AG20443 (cell line): ENCODE measurements around the gene TMEM269.
"Not testable (repeated sequence)": the region's sequence is repeated elsewhere in the genome, so short reads cannot be mapped to it uniquely, and the experiment has no call there.

Experiments
- DNase-seq: peaks from one replicate; pipeline ENCODE4 v3.0.0; 2012; ENCODE audit warnings: low spot score, mixed read lengths

TMEM269 gene

DNA sequence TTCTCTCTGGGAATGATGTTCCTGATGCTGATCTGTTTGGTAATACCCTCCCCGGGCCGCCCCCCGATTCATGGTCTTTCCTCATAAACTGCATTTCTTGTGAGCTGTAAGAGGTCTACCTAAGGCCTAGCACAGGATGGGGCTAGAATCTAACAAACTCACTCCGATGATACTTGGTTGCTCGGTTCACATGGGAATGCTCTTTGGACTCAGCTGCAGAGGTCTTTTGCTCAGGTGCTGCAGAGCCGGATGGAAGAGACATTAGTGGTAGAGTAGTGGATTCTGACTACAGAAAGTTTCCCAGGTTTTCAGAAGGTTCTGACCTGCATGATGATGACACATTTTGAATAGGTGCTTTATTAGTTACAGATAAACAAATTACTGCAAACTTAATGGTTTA is 8.3 kb upstream of the TMEM269 start:
- no peak for DNase-seq

DNA sequence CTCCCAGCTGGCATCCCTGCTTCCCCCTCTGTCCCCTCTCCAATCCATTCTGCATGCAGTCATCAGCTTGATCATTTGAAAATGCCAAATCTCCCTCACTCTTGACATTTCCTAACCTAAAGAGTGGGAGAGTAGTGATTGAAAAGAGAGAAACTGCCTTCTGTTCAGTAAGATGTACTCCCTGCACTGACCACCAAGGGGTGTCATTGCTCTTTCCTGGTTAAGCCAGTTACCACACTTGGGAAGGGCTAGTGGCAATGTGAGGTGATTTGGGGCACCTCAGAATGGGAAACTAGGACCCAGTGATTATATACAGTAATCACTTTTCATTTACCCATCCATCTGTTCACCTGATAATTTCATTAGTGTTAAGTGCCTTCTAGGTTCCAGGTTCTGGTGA is 6.9 kb upstream of the TMEM269 start:
- DNase-seq = peak; percentile 75

GRCh38 chr1:42779725-42780124 is 5.1 kb upstream of the TMEM269 start:
- DNase-seq = no peak

GRCh38 chr1:42780176-42780575 is 4.6 kb upstream of the TMEM269 start:
- DNase-seq = no peak

- no peak for DNase-seq
These were observed 1.7 kb upstream of the TMEM269 start for GRCh38 chr1:42783092-42783491.

- no peak for DNase-seq
These were observed 245 bp upstream of the TMEM269 start for GRCh38 chr1:42784547-42784945.

DNA sequence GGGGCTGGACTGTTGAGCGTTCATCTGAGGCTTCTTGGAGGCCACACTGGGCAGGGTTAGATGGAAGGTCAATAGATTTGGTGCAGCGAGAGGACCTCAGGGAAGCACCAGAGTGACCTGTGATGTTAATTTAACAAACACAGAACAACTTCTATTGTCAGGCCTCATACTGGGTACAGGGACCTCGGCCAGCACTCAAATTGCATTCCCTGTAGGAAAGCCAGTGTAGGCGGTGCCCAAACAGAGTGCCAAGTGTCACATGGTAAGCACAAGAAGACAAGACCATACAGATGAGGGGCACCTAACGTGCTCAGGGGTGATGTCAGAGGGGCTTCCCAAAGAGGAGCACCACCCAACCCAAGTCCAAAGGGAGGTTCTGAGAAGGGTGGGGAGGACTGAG is 1.3 kb downstream of the TMEM269 start:
- DNase-seq = no peak

DNA sequence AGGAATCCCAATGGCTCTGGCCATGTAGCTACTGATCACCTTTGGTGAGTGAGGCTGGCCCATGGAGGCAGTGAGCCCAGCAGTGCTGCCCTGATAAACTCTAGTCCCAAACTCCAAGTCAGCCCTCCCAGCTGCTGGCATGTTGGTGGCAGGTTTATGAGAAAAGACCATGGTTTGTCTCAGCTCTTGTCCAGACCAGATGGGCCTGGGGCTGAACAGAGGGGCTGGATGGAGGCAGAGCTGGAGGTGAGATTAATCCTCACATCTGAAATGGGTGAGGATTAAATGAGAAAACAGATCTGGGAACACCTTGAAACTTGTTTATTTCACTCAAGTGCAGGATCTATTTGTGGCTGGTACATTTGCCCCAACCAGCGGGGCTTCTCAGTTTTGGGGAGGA is 3.2 kb downstream of the TMEM269 start:
- DNase-seq = no peak

DNA sequence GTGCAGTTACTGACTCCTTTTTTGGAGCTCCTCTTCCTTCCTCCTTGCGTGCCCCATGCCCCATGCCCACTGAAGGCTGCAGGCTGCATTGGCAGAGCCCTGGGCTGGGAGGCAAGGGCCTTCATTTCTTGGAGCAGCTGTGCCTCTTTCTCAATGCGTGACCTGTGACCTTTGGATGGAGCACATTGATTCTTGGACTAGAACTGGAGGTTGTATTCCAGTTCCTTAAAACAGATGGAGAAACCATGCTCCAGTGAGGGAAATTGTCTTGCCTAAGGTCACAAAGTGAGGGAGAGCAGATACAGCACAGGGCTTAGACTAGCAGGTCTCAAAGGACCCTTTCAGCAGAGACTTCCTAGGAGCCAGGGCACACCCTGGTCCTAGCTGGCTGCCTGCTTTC is 9.0 kb downstream of the TMEM269 start:
- no peak for DNase-seq

DNA sequence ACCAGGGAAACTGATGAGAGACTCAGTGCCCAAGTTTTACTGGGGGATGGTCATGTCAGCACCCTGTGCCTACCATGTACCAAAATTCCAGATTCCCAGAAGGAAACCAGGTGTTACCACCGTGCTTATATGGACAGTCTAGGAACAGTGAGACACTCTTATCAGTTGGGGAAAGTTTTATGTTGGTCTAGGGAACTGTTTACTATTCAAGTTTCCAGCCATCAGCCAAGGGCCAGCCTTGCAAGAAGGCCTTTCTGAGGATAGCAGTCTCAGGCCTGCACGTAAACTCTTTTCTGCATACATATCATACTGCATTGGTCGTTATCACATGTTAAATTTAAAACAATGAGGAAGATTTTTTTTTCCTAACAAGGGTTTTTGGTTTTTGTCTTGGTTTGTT is 12.6 kb downstream of the TMEM269 start:
- DNase-seq = no peak

- no peak for DNase-seq
These were observed 13.2 kb downstream of the TMEM269 start for GRCh38 chr1:42797979-42798378.

DNA sequence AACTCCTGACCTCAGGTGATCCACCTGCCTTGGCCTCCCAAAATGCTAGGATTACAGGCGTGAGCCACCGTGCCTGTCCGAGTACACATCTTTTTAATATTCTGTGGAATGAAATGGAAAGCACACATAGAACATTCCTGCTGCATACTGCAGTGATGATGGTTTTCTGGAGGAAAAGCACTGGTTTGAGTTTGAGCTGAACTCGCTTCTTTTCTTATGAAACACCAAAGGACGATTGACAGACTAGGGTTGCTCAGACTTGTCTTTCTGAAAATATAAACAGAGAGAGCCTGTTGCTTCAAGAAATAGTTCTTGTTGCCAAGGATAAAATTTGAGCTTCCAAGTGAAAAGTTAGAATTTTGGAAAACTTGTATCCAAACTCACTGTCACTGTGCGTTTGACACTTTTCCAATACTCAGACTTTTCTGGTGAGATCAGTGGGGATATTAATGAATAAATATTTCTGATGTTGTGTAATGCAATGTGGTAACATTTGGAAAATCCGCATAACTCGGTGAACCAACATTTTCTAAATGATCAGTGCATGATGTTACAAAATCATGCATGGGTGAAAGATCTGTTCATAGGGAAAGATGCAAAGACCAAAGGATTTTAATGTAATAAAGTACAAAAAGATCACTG is 17.2 kb downstream of the TMEM269 start:
- DNase-seq = peak; percentile 54

DNA sequence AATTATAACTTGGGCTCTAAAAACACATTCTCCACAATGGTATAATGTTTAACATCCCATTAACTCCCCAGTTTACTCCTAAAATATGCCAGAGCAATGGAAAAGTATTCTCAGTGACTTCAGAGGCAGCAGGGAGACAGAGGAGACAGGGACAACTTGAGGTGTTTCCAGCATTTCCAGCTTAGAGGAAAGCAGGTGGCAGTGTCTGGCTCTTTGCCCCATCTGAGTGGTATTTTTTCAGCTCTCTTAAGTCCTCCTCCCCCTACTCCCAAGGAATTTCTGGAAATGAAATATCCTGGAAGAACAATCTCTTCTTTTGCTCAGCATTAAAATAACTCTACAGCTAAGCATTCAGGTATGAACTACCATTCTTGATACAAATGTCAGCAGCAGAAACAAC is 21.4 kb downstream of the TMEM269 start:
- no peak for DNase-seq

DNA sequence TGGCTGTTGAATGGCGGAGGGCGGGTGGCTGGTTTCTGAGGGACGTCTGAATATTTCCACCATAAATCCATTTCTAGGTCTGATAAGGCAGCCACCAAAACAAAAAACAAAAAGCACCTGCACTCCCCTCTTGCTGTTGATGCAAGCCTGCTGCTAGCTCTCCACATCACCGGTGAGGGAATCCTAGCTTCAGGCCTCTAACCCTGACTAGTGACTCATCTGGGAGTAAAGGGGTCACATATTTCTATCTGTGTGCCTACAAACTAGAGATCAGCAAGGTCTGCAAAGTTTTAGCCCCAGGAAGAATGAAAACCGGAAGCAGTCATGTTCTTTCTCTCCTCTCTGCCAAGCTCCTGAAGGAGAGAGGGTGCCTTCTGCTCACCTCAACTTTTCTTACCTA is 21.8 kb downstream of the TMEM269 start:
- DNase-seq = no peak

- DNase-seq = no peak
These were observed 22.4 kb downstream of the TMEM269 start for GRCh38 chr1:42807056-42807668.

DNA sequence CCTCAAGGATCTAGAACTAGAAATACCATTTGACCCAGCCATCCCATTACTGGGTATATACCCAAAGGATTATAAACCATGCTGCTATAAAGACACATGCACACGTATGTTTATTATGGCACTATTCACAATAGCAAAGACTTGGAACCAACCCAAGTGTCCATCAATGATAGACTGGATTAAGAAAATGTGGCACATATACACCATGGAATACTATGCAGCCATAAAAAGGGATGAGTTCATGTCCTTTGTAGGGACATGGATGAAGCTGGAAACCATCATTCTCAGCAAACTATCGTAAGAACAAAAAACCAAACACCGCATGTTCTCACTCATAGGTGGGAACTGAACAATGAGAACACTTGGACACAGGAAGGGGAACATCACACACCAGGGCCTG is 30.0 kb downstream of the TMEM269 start:
- not testable (repeated sequence) for DNase-seq

DNA sequence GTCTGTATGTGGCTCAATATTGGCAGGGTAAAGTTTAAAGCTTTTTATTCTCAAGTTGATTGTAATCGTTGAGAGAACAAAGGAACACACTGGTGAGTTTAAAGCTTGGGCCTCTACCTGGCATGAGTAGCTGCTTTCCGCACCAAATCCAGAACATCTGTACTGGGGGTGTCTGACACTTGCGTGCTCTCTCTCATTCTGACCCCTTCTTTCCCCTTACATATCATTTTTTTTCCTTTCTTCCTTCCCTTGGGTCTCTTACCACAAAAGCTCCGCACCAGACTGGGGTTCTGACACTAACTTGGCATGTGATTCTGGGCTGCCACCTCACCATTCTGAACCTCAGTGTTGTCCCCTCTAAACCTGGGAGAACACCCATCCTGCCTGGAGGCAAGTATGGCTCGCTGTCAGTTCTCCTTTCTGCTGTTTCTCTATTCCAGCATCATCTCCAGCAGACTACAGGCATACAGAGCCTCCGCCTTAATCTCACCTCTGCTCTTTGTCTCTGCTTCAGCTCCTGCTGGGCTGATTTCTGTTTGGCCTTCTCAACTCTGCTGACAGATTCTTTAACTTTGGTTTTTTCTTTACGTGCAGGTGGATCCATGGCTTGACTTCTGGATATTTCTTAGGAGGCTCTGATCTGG is 31.3 kb downstream of the TMEM269 start:
- DNase-seq = no peak

DNA sequence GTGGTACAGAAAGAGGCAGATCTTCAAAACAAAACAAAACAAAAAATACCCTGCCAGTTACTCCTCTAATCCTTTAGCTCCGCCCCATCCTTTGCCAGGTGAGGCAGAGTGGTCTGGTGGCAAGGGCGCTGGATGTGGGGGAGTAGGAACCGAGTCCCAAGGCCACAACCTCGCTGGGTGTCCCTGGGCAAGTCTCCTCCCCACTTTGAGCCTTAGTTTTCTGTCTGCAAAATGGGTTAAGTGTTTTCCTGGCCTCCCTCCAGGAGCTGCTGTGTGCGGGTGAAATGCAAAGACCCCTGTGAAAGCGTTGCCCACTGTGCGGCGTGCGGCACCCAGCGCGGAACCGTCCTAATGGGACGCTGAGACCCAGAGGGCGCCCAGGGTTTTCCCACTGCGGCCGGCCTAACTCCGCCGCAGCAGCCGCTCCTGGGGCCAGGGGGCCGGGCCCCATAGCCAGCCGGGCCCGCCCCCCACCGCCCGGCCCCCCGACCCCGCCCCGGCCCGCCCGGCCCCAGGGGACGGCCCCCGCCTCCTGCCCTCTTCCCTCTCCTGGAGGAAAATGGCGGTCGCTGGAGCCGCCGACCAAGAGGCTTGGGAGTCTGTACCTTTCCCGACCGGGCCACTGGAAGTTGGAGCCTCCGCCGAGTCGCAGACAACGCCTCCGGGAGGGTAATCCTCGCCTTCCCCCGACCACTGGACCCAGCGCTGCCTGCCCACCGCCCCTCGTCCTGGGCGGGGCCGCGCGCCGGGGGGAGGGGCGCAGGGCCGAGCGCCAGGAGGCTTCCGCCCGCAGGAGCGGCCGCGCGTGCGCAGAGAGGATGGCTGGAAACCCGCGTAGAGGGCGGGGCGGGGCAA is 32.0 kb downstream of the TMEM269 start, which contains the start of the genes ERMAP and SVBP:
Gene ERMAP, plus strand, starts transcription at position 538 of the 855 bp plus-strand sequence. CDS start 13,327 bp downstream, outside the sequence.
Gene SVBP, minus strand, starts transcription at position 813 of the 855 bp plus-strand sequence. CDS start 853 bp downstream, outside the sequence.
- DNase-seq = peak; percentile 99

DNA sequence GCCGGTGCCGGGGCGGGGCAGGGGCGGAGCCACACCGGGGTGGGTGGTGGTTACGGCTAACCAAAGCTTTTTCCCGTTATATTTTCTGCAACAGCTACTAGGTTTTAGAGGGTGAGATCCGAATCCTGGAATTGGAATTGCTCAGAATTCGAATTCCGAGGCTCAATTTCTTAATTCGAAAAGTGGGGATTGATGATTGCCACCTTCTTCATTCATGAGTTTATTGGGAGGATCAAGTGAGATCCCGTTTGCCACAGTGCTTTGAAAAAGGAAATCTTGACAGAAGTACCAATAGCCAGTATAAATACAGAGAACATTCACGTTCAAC is 32.6 kb downstream of the TMEM269 start:
- no peak for DNase-seq

DNA sequence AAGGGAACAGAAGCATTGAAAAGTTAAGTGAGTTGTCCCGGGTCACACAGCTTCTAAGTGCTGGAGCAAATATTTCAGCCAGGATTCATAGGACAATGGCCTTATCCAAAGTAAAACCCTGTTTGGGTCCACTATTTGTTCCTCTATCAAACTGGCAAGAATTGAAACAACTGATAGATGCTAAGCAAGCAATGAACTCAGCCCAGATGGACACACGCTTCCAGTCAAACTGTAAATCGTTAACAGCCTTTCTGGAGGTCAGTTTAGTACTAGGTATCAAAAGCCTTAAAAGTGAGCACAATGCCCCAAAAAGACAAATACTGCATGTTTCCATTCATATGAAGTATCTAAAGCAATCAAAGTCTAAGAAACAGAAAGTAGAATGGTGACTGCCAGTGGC is 33.2 kb downstream of the TMEM269 start:
- no peak for DNase-seq

GRCh38 chr1:42820813-42821212 is 36.0 kb downstream of the TMEM269 start:
- no peak for DNase-seq

DNA sequence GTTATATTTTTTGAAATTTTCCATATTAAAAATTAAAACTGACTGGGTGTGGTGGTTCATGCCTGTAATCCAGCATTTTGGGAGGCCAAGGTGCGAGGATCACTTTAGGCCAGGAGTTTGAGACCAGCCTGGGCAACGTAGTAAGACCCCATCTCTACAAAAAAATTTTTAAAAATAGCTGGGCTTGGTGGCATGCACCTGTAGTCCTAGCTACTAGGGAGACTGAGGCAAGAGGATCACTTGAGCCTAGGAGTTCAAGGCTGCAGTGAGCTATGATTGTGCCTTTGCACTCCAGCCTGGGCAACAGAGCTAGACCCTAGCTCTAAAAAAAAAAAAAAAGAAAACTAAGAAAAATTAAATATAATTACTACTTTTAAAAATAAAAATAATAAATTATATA is 36.9 kb downstream of the TMEM269 start:
- DNase-seq = no peak
